Spleen (tissue), 11 donors: ENCODE data around the gene ZDHHC4. TPM values are rescaled to one million over a fixed set of nuclear protein-coding genes. Genes with fewer than 3 reads are reported as not detected.
"Not testable (repeated sequence)": the region's sequence is repeated elsewhere in the genome, so short reads cannot be mapped to it uniquely, and the experiment has no call there.

Source experiments
- DNase-seq: peaks from one replicate; pipeline ENCODE4 v3.0.0-alpha.2; 2020
- H3K27ac ChIP-seq, 8 donors: fragments of 200-600 bp; sonication (generic) in 7 of 8; 1 replicate in 4 of 8; 2 replicates in 4 of 8; pipeline versions ENCODE4 v1.5.0 to v1.8.0; 2016 to 2021; ENCODE audit warnings: inconsistent platforms in 4 of 8, mild to moderate bottlenecking in 4 of 8, moderate library complexity in 1 of 8
- H3K27me3 ChIP-seq, 7 donors: fragments of 200-600 bp; sonication (generic) in 6 of 7; replicated peaks in 1 of 7; 1 replicate in 4 of 7; 2 replicates in 3 of 7; pipeline versions ENCODE4 v1.5.0 to v1.8.0; 2016 to 2021; ENCODE audit warnings: inconsistent platforms in 3 of 7, mild to moderate bottlenecking in 1 of 7
- H3K36me3 ChIP-seq, 6 donors: fragments of 200-600 bp; sonication (generic) in 5 of 6; 1 replicate in 4 of 6; 2 replicates in 2 of 6; pipeline versions ENCODE4 v1.5.0 to v1.8.0; 2016 to 2021; ENCODE audit warnings: inconsistent platforms in 2 of 6
- H3K4me1 ChIP-seq, 6 donors: fragments of 200-600 bp; sonication (generic) in 5 of 6; 1 replicate in 3 of 6; 2 replicates in 3 of 6; pipeline versions ENCODE4 v1.5.0 to v1.8.0; 2016 to 2021; ENCODE audit warnings: inconsistent platforms in 3 of 6
- H3K4me3 ChIP-seq, 8 donors: fragments of 200-600 bp; sonication (generic) in 7 of 8; 1 replicate in 4 of 8; 2 replicates in 4 of 8; pipeline versions ENCODE4 v1.5.0 to v1.8.0; 2016 to 2021; ENCODE audit warnings: inconsistent platforms in 4 of 8, mild to moderate bottlenecking in 4 of 8, moderate library complexity in 2 of 8
- H3K9me3 ChIP-seq, 8 donors: fragments of 200-600 bp; sonication (generic) in 7 of 8; 1 replicate in 4 of 8; 2 replicates in 4 of 8; pipeline versions ENCODE4 v1.5.0 to v1.8.0; 2016 to 2021; ENCODE audit warnings: inconsistent platforms in 4 of 8
- CTCF ChIP-seq, 11 experiments: fragments of 200-600 bp in 7 of 11; fragments of 450-650 bp in 4 of 11; sonication (generic) in 4 of 11; IDR thresholded peaks in 8 of 11; conservative IDR thresholded peaks in 3 of 11; 1 replicate in 7 of 11; 2 replicates in 4 of 11; pipeline versions ENCODE4 v1.4.0 to v1.8.0; 2016 to 2021; ENCODE audit warnings: antibody characterized with exemption in 11 of 11, inconsistent platforms in 4 of 11, mild to moderate bottlenecking in 1 of 11
- POLR2A ChIP-seq, 3 donors: fragments of 450-650 bp; IDR thresholded peaks; one replicate each; pipeline ENCODE4 v1.5.1; 2017; ENCODE audit warnings: antibody characterized with exemption in 3 of 3, mild to moderate bottlenecking in 1 of 3
- POLR2AphosphoS5 ChIP-seq, 3 donors: sonication (generic); formaldehyde crosslinking; IDR thresholded peaks; one replicate each; pipeline ENCODE4 v1.5.1; 2017; ENCODE audit warnings: antibody characterized with exemption in 3 of 3
- WGBS, 5 donors: extraction: QIAGEN DNeasy Blood & Tissue Kit in 3 of 5; methylation state at CpG; one replicate each; pipeline versions ENCODE4 v1.1.5 to v1.1.7; 2013 to 2018; 5-methylcytosine and 5-hydroxymethylcytosine counted together
- intact Hi-C: fragments of 100-400 bp; cut with DNase I; formaldehyde crosslinking; loops from one replicate; pipeline ENCODE4 v1.15.0; 2023; ENCODE audit warnings: low total_unique reads
- polyA plus RNA-seq, 3 donors: library from polyadenylated mRNA; stranded (reverse); fragments of 200-250 nt; gene quantifications; one replicate each; pipeline ENCODE4 v1.2.1, GENCODE V29; 2013
- total RNA-seq, 7 donors: library from RNA; depleted of rRNA in 3 of 7; stranded (reverse); fragments of >200 nt in 3 of 7; fragmentation: NEBNext Ultra II Directional in 4 of 7; extraction: Animal tissue kit (Norgen Biotek cat#: 25700) in 4 of 7; gene quantifications; one replicate each; pipeline versions ENCODE4 v1.1.0 to v1.2.1, GENCODE V29; 2016 to 2021
- donor health status: healthy with polysubstance abuse.
- donor health status: DM: no; HTN: no; CAD: no; lungs with moderate emphysema.
- donor health status: DM: no; HTN: no; CAD: no.
- donor health status: Bipolar disorder and iron deficiency.
- donor health status: healthy.
- donor health status: DM: no; HTN: no; CAD: no.
- donor health status: DM: yes; HTN: yes; CAD: no.

ZDHHC4 gene
- total and polyA plus RNA-seq, 10 donors = 26.6 to 46.4 (median 37.4) TPM

- intact Hi-C loops = no loop called here
- no peaks in the 10 kb centered on the region for H3K27me3 ChIP-seq
- no peaks in the 10 kb centered on the region for H3K36me3 ChIP-seq
- H3K4me1 ChIP-seq = peaks cover 0 to 18% (median 10%) of the 10 kb centered on the region in 6 donors
- no peak for DNase-seq
- no peak overlapping the region for H3K27ac ChIP-seq
- TF ChIP-seq CTCF (IDR thresholded peaks at IDR 0.05 in 8 of 11, conservative IDR thresholded peaks at IDR 0.05 in 3 of 11) (no peak), POLR2A (IDR thresholded peaks at IDR 0.05) (no peak), POLR2AphosphoS5 (IDR thresholded peaks at IDR 0.05) (no peak)
- H3K9me3 ChIP-seq = peaks cover 0 to 7% (median 0%) of the 10 kb centered on the region in 8 donors
- no peak overlapping the region for H3K4me3 ChIP-seq
- WGBS, 5 donors = 75 to 79% (median 76%) methylated on average over 5 to 7 of the region's 7 CpGs
Measured at GRCh38 chr7:6631605-6632004, 54.4 kb downstream of the ZDHHC4 start.

- TF ChIP-seq POLR2A (IDR thresholded peaks at IDR 0.05) (no peak), CTCF (IDR thresholded peaks at IDR 0.05 in 8 of 11, conservative IDR thresholded peaks at IDR 0.05 in 3 of 11) (no peak), POLR2AphosphoS5 (IDR thresholded peaks at IDR 0.05) (no peak)
- intact Hi-C loops = no loop called here
- no peak for DNase-seq
- Histone ChIP-seq H3K4me3 (peak overlapping the region in 1 of 8 donors; percentile 96), H3K27me3 (no peaks in the 10 kb centered on the region), H3K4me1 (peaks cover 9 to 36% (median 25%) of the 10 kb centered on the region in 6 donors), H3K27ac (peak overlapping the region in 4 of 8 donors; percentile 93 to 97 (median 95)), H3K9me3 (peaks cover 0 to 7% (median 0%) of the 10 kb centered on the region in 8 donors), H3K36me3 (peaks cover 0 to 3% (median 0%) of the 10 kb centered on the region in 6 donors)
- WGBS, 5 donors = 76 to 81% (median 78%) methylated on average over 8 of the region's 8 CpGs
Measured at GRCh38 chr7:6634021-6634420, 56.8 kb downstream of the ZDHHC4 start.

- H3K27ac ChIP-seq = peak overlapping the region in 7 of 8 donors; percentile 58 to 97 (median 93)
- WGBS, 5 donors = 41 to 66% (median 57%) methylated on average over 5 of the region's 5 CpGs
- H3K9me3 ChIP-seq, DNase-seq, H3K27me3 ChIP-seq, intact Hi-C loops: not testable (repeated sequence)
- H3K4me1 ChIP-seq = peaks cover 9 to 45% (median 31%) of the 10 kb centered on the region in 6 donors
- H3K4me3 ChIP-seq = peak overlapping the region in 1 of 8 donors; percentile 96
- peaks cover 0 to 13% (median 0%) of the 10 kb centered on the region in 6 donors for H3K36me3 ChIP-seq
- TF ChIP-seq POLR2AphosphoS5 (IDR thresholded peaks at IDR 0.05) = peak in 1 of 3 donors; percentile 26
Measured at GRCh38 chr7:6634971-6635370, 57.7 kb downstream of the ZDHHC4 start.

GRCh38 chr7:6636741-6637543 lies 59.7 kb downstream of the ZDHHC4 start, which contains the start of gene ZNF316:
Gene ZNF316 (plus strand): TSS chr7:6637318. CDS start chr7:6642410, 5,092 bp downstream.
- 2 to 4% (median 2%) methylated on average over 33 to 104 of the region's 104 CpGs for WGBS, 5 donors
- H3K36me3 ChIP-seq = peaks cover 0 to 32% (median 12%) of the 10 kb centered on the region in 6 donors
- H3K4me1 ChIP-seq = peaks cover 9 to 63% (median 35%) of the 10 kb centered on the region in 6 donors
- H3K27ac ChIP-seq = peak within 1 kb of the TSS; percentile 83 to 97 (median 91)
- no peaks in the 10 kb centered on the region for H3K27me3 ChIP-seq
- H3K9me3 ChIP-seq = peaks cover 0 to 7% (median 0%) of the 10 kb centered on the region in 8 donors
- intact Hi-C loops = no loop called here
- TF ChIP-seq CTCF (IDR thresholded peaks at IDR 0.05 in 8 of 11, conservative IDR thresholded peaks at IDR 0.05 in 3 of 11) = no peak
- TF ChIP-seq POLR2AphosphoS5 (IDR thresholded peaks at IDR 0.05) = peak; percentile 82 to 86 (median 83)
- DNase-seq = peak; percentile 94
- H3K4me3 ChIP-seq = peak within 1 kb of the TSS; percentile 78 to 96 (median 87)
